ENCODE measurements around the gene ALAS2. TPM values are rescaled to one million over a fixed set of nuclear protein-coding genes. Genes with fewer than 3 reads are reported as not detected.

ALAS2 gene
- total and polyA plus RNA-seq, 9 donors, result 0.20 to 2.4 (median 0.72) TPM; not detected in 2

DNA sequence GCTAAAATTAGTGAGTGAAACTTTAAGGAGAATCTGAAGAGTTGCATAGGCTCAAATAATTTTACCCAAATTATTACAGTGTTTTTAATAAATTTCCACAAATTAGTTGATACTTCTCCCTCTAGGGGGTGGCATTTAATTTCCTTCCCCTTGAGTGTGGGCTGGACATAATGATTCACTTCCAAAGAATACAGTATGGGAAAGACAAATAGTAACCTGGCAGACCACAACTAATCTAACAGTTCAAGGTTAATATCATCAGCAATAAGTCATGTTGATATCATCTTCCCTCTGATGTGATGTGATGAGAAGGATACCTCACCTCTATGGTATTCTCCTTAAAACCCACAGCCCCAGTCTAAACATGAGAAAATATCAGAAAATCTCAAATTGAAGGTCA, 52.3 kb downstream of the ALAS2 start:
- intact Hi-C loops (cut with DNase I), result loop anchor here in 1 of 4 donors (10.0 kb wide), 1 partner anchor 1276 kb away; no protein-coding TSS in a partner anchor
- Histone ChIP-seq H3K9me3 (no peaks in the 10 kb centered on the region), H3K4me3 (no peak overlapping the region), H3K36me3 (no peaks in the 10 kb centered on the region), H3K27ac (no peak overlapping the region), H3K4me1 (ENCODE audit: insufficient read depth) (no peaks in the 10 kb centered on the region), H3K27me3 (no peaks in the 10 kb centered on the region)
- no peak for DNase-seq
- TF ChIP-seq POLR2A (IDR thresholded peaks at IDR 0.05) (no peak), EP300 (IDR thresholded peaks at IDR 0.05) (no peak), CTCF (IDR thresholded peaks at IDR 0.05) (no peak)

GRCh38 chrX:54977387-54977786, 53.4 kb downstream of the ALAS2 start:
- no peak for DNase-seq
- TF ChIP-seq CTCF (IDR thresholded peaks at IDR 0.05) (no peak), EP300 (IDR thresholded peaks at IDR 0.05) (no peak), POLR2A (IDR thresholded peaks at IDR 0.05) (no peak)
- Histone ChIP-seq H3K36me3 (no peaks in the 10 kb centered on the region), H3K27me3 (no peaks in the 10 kb centered on the region), H3K4me3 (no peak overlapping the region), H3K4me1 (ENCODE audit: insufficient read depth) (no peaks in the 10 kb centered on the region), H3K9me3 (no peaks in the 10 kb centered on the region), H3K27ac (no peak overlapping the region)
- intact Hi-C loops (cut with DNase I), result loop anchor here in 1 of 4 donors (10.0 kb wide), 1 partner anchor 1277 kb away; no protein-coding TSS in a partner anchor
- WGBS, 3 donors, result 59 to 63% (median 63%) methylated on average over 4 of the region's 4 CpGs

GRCh38 chrX:54964766-54965497, 65.8 kb downstream of the ALAS2 start:
- no peak overlapping the region for H3K4me3 ChIP-seq
- H3K36me3 ChIP-seq, result no peaks in the 10 kb centered on the region
- no peaks in the 10 kb centered on the region for H3K9me3 ChIP-seq
- intact Hi-C loops (cut with DNase I), result no loop called here
- H3K4me1 ChIP-seq (ENCODE audit: insufficient read depth), result no peaks in the 10 kb centered on the region
- no peak for DNase-seq
- H3K27ac ChIP-seq, result no peak overlapping the region
- no peak for TF ChIP-seq EP300 (IDR thresholded peaks at IDR 0.05)
- TF ChIP-seq CTCF (IDR thresholded peaks at IDR 0.05), result no peak
- no peak for TF ChIP-seq POLR2A (IDR thresholded peaks at IDR 0.05)
- WGBS, 3 donors, result 65 to 81% (median 72%) methylated on average over 4 of the region's 4 CpGs
- H3K27me3 ChIP-seq, result no peaks in the 10 kb centered on the region

DNA sequence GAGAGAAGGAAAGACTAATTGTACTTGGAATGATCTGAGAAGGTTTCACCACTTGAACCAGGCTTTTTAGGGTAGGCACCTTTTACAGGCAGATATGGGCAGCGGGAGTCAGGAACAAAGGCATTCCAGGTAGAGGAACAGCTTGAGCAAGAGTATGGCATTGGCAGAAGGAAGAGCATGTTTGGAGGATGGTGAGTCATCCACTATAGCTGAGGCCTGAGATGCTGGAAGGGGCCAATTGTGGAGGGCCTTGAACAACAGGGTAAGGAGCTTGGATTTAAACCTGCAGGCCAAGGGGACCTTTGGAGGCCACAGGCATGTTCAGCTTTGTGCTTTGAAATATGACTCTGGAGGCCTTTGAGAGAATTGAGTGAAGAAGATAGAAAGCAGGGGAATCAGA, 69.0 kb downstream of the ALAS2 start:
- WGBS, 3 donors, result 74 to 77% (median 77%) methylated on average over 1 of the region's 1 CpG
- intact Hi-C loops (cut with DNase I), result no loop called here
- TF ChIP-seq POLR2A (IDR thresholded peaks at IDR 0.05), result no peak
- no peak for TF ChIP-seq EP300 (IDR thresholded peaks at IDR 0.05)
- TF ChIP-seq CTCF (IDR thresholded peaks at IDR 0.05), result no peak
- no peaks in the 10 kb centered on the region for H3K27me3 ChIP-seq
- no peaks in the 10 kb centered on the region for H3K9me3 ChIP-seq
- no peaks in the 10 kb centered on the region for H3K36me3 ChIP-seq
- no peak overlapping the region for H3K27ac ChIP-seq
- no peak overlapping the region for H3K4me3 ChIP-seq
- no peaks in the 10 kb centered on the region for H3K4me1 ChIP-seq (ENCODE audit: insufficient read depth)
- no peak for DNase-seq

Other genes with a start within 250 kb of the ALAS2 start
- gene ITIH6, start 232.7 kb downstream of the ALAS2 start, total RNA-seq, result not detected
- gene ITIH6, start 232.7 kb downstream of the ALAS2 start, polyA plus RNA-seq, result under 1 TPM; 0.01 to 0.05 TPM
- gene MAGED2, start 223.2 kb downstream of the ALAS2 start, total RNA-seq, result 100 to 1,000 TPM; 190 to 302 (median 250) TPM
- 100 to 1,000 TPM; 238 to 279 TPM for gene MAGED2, start 223.2 kb downstream of the ALAS2 start, polyA plus RNA-seq
- 10 to 100 TPM; 18.7 to 56.6 (median 35.5) TPM for gene TRO, start 110.2 kb downstream of the ALAS2 start, total RNA-seq
- 10 to 100 TPM; 37.3 to 47.5 TPM for gene TRO, start 110.2 kb downstream of the ALAS2 start, polyA plus RNA-seq
- under 1 TPM in 1 of 7 donors, not detected in 6; 0.25 TPM for gene PFKFB1, start 36.8 kb downstream of the ALAS2 start, total RNA-seq
- under 1 TPM; 0.07 to 0.23 TPM for gene PFKFB1, start 36.8 kb downstream of the ALAS2 start, polyA plus RNA-seq
- 10 to 100 TPM in 6 of 7 donors, 1 to 10 TPM in 1; 9.7 to 18.5 (median 12.2) TPM for gene APEX2, start 30.6 kb downstream of the ALAS2 start, total RNA-seq
- 10 to 100 TPM in 1 of 2 donors, 1 to 10 TPM in 1; 8.7 to 11.3 TPM for gene APEX2, start 30.6 kb downstream of the ALAS2 start, polyA plus RNA-seq
- under 1 TPM in 1 of 7 donors, not detected in 6; 0.75 TPM for gene PAGE2B, start 44.1 kb upstream of the ALAS2 start, total RNA-seq
- not detected for gene PAGE2B, start 44.1 kb upstream of the ALAS2 start, polyA plus RNA-seq
- not detected for gene PAGE2, start 58.0 kb upstream of the ALAS2 start, total RNA-seq
- gene PAGE2, start 58.0 kb upstream of the ALAS2 start, polyA plus RNA-seq, result not detected
- gene PAGE5, start 189.4 kb upstream of the ALAS2 start, total RNA-seq, result not detected
- gene PAGE5, start 189.4 kb upstream of the ALAS2 start, polyA plus RNA-seq, result not detected
- not detected for gene PAGE3, start 233.9 kb upstream of the ALAS2 start, total RNA-seq
- not detected for gene PAGE3, start 233.9 kb upstream of the ALAS2 start, polyA plus RNA-seq